Uterus (tissue), 4 donors: ENCODE results near the gene USP20. TPM values are rescaled to one million over a fixed set of nuclear protein-coding genes. Genes with fewer than 3 reads are reported as not detected.

Experiments
- DNase-seq, 2 donors: peaks; one replicate each; pipeline ENCODE4 v3.0.0-alpha.2; 2019 to 2020
- H3K27ac ChIP-seq, 2 donors: fragments of 200-600 bp; sonication (generic); 1 replicate in 1 of 2; 2 replicates in 1 of 2; pipeline ENCODE4 v1.5.1; 2016 to 2018
- H3K27me3 ChIP-seq, 2 donors: fragments of 200-600 bp; sonication (generic); one replicate each; pipeline ENCODE4 v1.5.1; 2018 to 2019; ENCODE audit warnings: control low read depth in 1 of 2
- H3K36me3 ChIP-seq, 2 donors: fragments of 200-600 bp; sonication (generic); one replicate each; pipeline ENCODE4 v1.5.1; 2019; ENCODE audit warnings: control low read depth in 1 of 2
- H3K4me1 ChIP-seq, 2 donors: fragments of 200-600 bp; sonication (generic); one replicate each; pipeline ENCODE4 v1.5.1; 2018 to 2019; ENCODE audit warnings: control low read depth in 1 of 2
- H3K4me3 ChIP-seq, 2 donors: fragments of 200-600 bp; sonication (generic); 1 replicate in 1 of 2; 2 replicates in 1 of 2; pipeline ENCODE4 v1.5.1; 2018 to 2019; ENCODE audit warnings: mild to moderate bottlenecking in 1 of 2
- H3K9me3 ChIP-seq, 2 donors: fragments of 200-600 bp; sonication (generic); one replicate each; pipeline ENCODE4 v1.5.1; 2019; ENCODE audit warnings: control low read depth in 1 of 2
- POLR2A ChIP-seq, 2 donors: fragments of 450-650 bp; IDR thresholded peaks; one replicate each; pipeline ENCODE4 v1.6.1; 2016; ENCODE audit warnings: antibody characterized with exemption in 2 of 2, mild to moderate bottlenecking in 1 of 2, moderate library complexity in 1 of 2
- intact Hi-C: fragments of 100-400 bp; cut with DNase I; formaldehyde crosslinking; loops from one replicate; pipeline ENCODE4 v1.15.1; 2023; ENCODE audit warnings: low total_unique reads
- total RNA-seq, 4 donors: library from RNA; depleted of rRNA in 3 of 4; stranded (reverse); fragments of >200 nt in 3 of 4; gene quantifications; one replicate each; pipeline versions ENCODE4 v1.1.0 to v1.2.4, GENCODE V29; 2014 to 2023
- TF ChIP-seq, protein P1 (sequence below), 4 experiments: fragments of 200-600 bp in 2 of 4; fragments of 450-650 bp in 2 of 4; sonication (generic) in 2 of 4; IDR thresholded peaks; one replicate each; pipeline ENCODE4 v1.5.1; 2016 to 2019; ENCODE audit warnings: antibody characterized with exemption in 4 of 4, mild to moderate bottlenecking in 2 of 4, moderate library complexity in 1 of 4
- donor health status: DM: yes; HTN: yes; CAD: no.

The USP20 gene
- total RNA-seq, 4 donors from 2014 or later = 5.6 to 46.7 (median 11.1) TPM

DNA sequence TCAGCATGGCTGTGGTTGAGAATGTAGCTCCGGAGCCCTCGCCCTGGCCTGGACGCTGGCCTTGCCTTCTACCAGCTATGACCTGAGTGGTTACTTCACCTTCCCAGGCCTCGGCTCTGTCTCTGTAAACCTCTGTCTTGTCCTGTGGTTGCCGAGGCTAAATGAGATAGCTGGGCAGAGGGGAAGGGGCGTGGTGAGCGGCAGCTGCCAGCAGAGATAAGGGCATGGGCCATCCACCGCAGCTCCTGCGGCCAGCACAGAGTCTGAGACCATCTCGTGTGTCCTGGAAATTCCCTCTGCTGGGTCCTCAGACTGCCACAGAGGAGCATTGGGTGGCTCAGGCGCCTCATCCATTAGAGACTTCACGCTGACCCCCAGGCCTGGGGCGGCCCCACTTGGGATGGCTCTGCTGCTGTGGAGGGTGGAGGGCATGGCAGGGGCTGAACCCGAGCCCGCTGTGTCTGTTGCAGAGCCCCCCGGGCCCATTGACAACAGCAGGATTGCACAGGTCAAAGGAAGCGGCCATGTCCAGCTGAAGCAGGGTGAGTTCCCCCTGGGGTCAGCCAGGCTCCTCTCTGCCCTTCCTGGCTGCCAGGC is 43.9 kb downstream of the USP20 start:
- H3K36me3 ChIP-seq = no peaks in the 10 kb centered on the region
- no peak for DNase-seq
- H3K9me3 ChIP-seq = no peaks in the 10 kb centered on the region
- H3K4me3 ChIP-seq = no peak overlapping the region
- H3K27me3 ChIP-seq = no peaks in the 10 kb centered on the region
- H3K27ac ChIP-seq = no peak overlapping the region
- intact Hi-C loops = no loop called here
- TF ChIP-seq, protein P1, sequence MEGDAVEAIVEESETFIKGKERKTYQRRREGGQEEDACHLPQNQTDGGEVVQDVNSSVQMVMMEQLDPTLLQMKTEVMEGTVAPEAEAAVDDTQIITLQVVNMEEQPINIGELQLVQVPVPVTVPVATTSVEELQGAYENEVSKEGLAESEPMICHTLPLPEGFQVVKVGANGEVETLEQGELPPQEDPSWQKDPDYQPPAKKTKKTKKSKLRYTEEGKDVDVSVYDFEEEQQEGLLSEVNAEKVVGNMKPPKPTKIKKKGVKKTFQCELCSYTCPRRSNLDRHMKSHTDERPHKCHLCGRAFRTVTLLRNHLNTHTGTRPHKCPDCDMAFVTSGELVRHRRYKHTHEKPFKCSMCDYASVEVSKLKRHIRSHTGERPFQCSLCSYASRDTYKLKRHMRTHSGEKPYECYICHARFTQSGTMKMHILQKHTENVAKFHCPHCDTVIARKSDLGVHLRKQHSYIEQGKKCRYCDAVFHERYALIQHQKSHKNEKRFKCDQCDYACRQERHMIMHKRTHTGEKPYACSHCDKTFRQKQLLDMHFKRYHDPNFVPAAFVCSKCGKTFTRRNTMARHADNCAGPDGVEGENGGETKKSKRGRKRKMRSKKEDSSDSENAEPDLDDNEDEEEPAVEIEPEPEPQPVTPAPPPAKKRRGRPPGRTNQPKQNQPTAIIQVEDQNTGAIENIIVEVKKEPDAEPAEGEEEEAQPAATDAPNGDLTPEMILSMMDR (IDR thresholded peaks at IDR 0.05) = no peak
- TF ChIP-seq POLR2A (IDR thresholded peaks at IDR 0.05) = no peak
- H3K4me1 ChIP-seq = no peaks in the 10 kb centered on the region

GRCh38 chr9:129879991-129880653 is 44.9 kb downstream of the USP20 start:
- no peaks in the 10 kb centered on the region for H3K36me3 ChIP-seq
- DNase-seq = no peak
- intact Hi-C loops = loop anchor here (10.0 kb wide), 1 partner anchor 355 kb away; no protein-coding TSS in a partner anchor
- H3K27me3 ChIP-seq = no peaks in the 10 kb centered on the region
- H3K9me3 ChIP-seq = no peaks in the 10 kb centered on the region
- H3K4me1 ChIP-seq = peaks cover 0 to 5% of the 10 kb centered on the region in 2 donors
- no peak overlapping the region for H3K27ac ChIP-seq
- no peak for TF ChIP-seq POLR2A (IDR thresholded peaks at IDR 0.05)
- TF ChIP-seq, protein P1 (IDR thresholded peaks at IDR 0.05) = no peak
- no peak overlapping the region for H3K4me3 ChIP-seq

DNA sequence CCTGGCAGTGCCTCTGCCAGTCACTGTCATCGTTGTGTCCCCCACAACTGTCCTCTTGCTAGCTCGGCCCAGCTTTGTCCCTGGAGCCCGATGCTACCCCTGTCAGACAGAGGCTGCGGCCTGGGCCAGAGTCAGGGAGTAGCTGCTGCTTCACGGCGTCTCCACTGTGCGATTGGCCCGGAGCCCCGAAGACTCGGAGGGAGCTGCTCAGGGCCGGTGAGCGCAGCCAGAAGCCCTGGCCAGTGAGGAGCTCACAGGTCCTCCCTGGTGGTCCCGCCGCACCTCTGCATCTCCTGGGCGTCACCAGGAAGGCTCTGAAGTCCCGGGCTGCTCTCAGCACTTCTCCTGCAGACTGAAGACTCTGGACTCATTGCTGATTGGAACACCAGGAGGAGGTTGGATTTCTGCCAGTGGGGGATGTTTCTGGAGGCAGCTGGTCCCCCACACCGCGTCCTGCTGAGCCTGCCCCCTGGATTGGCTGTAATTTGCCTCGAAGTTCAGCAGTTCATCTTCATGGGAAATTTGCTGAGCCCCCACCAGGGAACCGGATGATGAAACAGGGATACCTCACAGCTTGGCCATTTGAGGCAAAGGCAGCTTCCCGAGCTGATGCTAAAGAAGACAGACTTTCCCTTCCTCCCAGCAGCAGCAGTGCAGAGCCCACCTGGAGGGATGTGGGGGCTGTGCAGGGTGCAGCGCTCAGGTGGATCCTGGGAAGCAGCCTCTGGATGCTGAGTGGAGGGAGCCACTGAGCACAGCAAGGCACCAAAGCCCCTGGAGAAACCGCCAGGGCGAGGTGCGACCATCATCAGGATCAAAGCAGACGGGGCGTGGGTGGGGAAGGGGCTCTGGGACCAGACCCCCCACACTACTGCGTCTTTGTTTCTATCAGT is 45.6 kb downstream of the USP20 start:
- TF ChIP-seq, protein P1 (IDR thresholded peaks at IDR 0.05) = no peak
- no peak for TF ChIP-seq POLR2A (IDR thresholded peaks at IDR 0.05)
- Histone ChIP-seq H3K4me3 (no peak overlapping the region), H3K36me3 (no peaks in the 10 kb centered on the region), H3K27me3 (no peaks in the 10 kb centered on the region), H3K4me1 (peaks cover 0 to 9% of the 10 kb centered on the region in 2 donors), H3K9me3 (no peaks in the 10 kb centered on the region), H3K27ac (no peak overlapping the region)
- DNase-seq = no peak
- intact Hi-C loops = loop anchor here (10.0 kb wide), 1 partner anchor 354 kb away; no protein-coding TSS in a partner anchor

DNA sequence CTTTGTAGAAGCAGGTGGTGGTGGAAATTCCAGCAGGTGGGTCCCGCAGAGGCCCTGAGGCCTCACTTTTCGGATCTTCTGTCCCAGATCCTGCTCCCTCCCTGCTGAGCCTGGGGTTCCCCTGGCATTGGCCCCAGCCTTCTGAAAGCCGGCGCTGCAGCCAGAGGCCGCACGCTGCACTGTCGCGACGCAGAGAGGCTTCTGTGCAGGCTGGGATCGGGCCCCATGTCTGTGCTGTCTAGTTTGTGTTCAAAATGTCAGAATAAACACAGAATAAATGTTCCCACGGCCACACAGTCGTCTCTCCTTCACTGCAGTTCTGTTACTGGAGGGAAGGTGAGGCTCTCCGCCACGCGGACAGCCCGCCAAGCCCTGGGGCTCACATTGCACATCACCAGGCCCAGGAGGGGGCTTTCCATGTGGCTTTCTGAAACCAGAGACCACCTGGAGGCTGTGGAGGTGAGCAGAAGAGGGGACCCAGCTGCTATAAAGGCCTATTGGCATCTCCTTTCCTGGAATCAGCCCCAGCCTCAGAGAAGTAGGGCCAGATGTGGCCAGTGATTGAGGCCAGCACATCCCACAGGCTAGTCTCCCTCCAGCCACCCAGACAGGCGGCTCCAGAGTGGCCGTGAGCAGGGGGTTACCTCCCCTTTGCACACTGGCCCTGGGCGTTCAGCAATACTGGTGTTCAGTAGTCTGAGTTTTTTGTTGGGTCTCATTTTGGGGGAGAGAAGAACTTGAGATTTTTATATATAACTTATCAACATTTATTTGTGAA is 46.5 kb downstream of the USP20 start:
- peaks cover 0 to 9% of the 10 kb centered on the region in 2 donors for H3K4me1 ChIP-seq
- TF ChIP-seq, protein P1 (IDR thresholded peaks at IDR 0.05) = no peak

More for the DNA sequence above, 46.5 kb downstream of the USP20 start:
- no peak for DNase-seq
- Histone ChIP-seq H3K9me3 (no peaks in the 10 kb centered on the region), H3K4me3 (no peak overlapping the region), H3K27ac (no peak overlapping the region), H3K27me3 (no peaks in the 10 kb centered on the region), H3K36me3 (no peaks in the 10 kb centered on the region)
- intact Hi-C loops = loop anchor here (10.0 kb wide), 1 partner anchor 353 kb away; no protein-coding TSS in a partner anchor
